Spleen (tissue), 7 donors: Measurements from ENCODE around the gene KCNJ2.

Experiments
- POLR2A ChIP-seq, 3 donors: fragments of 450-650 bp; IDR thresholded peaks; one replicate each; pipeline ENCODE4 v1.5.1; 2017; ENCODE audit warnings: antibody characterized with exemption in 3 of 3, mild to moderate bottlenecking in 1 of 3
- POLR2AphosphoS5 ChIP-seq, 3 donors: sonication (generic); formaldehyde crosslinking; IDR thresholded peaks; one replicate each; pipeline ENCODE4 v1.5.1; 2017; ENCODE audit warnings: antibody characterized with exemption in 3 of 3
- TF ChIP-seq, protein P1 (sequence below), 11 experiments: fragments of 200-600 bp in 7 of 11; fragments of 450-650 bp in 4 of 11; sonication (generic) in 4 of 11; IDR thresholded peaks in 8 of 11; conservative IDR thresholded peaks in 3 of 11; 1 replicate in 7 of 11; 2 replicates in 4 of 11; pipeline versions ENCODE4 v1.4.0 to v1.8.0; 2016 to 2021; ENCODE audit warnings: antibody characterized with exemption in 11 of 11, inconsistent platforms in 4 of 11, mild to moderate bottlenecking in 1 of 11
- donor health status: DM: no; HTN: no; CAD: no; lungs with moderate emphysema.
- donor health status: DM: no; HTN: no; CAD: no.
- donor health status: DM: no; HTN: no; CAD: no.

DNA sequence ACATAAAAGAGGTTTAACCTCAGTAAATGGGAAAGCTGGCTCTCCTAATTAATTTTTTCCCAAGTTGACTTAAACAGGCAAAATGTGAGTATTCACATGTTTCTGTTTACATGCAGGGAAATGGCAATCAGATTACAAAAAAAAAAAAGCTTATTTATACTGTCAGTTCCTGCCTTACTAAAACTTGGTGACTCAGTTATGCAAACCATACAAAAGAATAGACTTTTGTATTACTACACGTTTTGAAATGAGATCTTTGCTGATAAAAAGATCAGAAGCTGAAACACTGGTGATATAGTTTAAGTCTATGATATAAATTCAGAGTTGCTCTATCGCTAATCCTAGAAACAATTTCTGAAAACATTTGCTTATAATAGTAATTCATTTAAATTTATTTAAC is 9.4 kb upstream of the KCNJ2 start:
- TF ChIP-seq POLR2A (IDR thresholded peaks at IDR 0.05) = no peak
- TF ChIP-seq, protein P1, sequence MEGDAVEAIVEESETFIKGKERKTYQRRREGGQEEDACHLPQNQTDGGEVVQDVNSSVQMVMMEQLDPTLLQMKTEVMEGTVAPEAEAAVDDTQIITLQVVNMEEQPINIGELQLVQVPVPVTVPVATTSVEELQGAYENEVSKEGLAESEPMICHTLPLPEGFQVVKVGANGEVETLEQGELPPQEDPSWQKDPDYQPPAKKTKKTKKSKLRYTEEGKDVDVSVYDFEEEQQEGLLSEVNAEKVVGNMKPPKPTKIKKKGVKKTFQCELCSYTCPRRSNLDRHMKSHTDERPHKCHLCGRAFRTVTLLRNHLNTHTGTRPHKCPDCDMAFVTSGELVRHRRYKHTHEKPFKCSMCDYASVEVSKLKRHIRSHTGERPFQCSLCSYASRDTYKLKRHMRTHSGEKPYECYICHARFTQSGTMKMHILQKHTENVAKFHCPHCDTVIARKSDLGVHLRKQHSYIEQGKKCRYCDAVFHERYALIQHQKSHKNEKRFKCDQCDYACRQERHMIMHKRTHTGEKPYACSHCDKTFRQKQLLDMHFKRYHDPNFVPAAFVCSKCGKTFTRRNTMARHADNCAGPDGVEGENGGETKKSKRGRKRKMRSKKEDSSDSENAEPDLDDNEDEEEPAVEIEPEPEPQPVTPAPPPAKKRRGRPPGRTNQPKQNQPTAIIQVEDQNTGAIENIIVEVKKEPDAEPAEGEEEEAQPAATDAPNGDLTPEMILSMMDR (IDR thresholded peaks at IDR 0.05 in 8 of 11, conservative IDR thresholded peaks at IDR 0.05 in 3 of 11) = no peak
- no peak for TF ChIP-seq POLR2AphosphoS5 (IDR thresholded peaks at IDR 0.05)
